ENCODE measurements around the gene ZP4.

The ZP4 gene

DNA sequence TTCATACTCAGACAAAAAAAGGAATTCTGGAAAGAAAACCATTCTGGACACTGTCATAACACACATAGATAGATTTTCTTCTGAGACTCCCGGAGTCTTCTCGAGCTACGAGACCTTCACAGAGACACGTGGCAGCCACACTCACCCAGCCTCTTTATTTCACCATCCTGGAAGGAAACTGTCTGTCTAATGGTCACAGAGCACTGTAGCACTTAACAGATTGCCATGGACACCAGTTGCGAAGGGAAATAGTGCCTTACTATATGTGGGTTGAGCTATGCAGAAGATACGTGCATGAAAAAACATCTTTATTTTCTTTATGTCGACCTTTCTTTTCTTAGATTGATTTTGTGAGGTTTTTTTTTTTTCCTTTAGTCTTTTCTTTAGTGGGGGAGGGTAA is 57.9 kb downstream of the ZP4 start:
- H3K4me3 ChIP-seq (ENCODE audit: low read depth, low read length): no peak overlapping the region
- TF ChIP-seq, protein P1, sequence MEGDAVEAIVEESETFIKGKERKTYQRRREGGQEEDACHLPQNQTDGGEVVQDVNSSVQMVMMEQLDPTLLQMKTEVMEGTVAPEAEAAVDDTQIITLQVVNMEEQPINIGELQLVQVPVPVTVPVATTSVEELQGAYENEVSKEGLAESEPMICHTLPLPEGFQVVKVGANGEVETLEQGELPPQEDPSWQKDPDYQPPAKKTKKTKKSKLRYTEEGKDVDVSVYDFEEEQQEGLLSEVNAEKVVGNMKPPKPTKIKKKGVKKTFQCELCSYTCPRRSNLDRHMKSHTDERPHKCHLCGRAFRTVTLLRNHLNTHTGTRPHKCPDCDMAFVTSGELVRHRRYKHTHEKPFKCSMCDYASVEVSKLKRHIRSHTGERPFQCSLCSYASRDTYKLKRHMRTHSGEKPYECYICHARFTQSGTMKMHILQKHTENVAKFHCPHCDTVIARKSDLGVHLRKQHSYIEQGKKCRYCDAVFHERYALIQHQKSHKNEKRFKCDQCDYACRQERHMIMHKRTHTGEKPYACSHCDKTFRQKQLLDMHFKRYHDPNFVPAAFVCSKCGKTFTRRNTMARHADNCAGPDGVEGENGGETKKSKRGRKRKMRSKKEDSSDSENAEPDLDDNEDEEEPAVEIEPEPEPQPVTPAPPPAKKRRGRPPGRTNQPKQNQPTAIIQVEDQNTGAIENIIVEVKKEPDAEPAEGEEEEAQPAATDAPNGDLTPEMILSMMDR (IDR thresholded peaks at IDR 0.05; ENCODE audit: borderline replicate concordance, insufficient read depth, low read depth, low read length): no peak
